ES-I3 (cell line): ENCODE results near the gene GJA9.

Experiments
- H3K36me3 ChIP-seq: 2 replicates; pipeline ENCODE4 v1.6.1; 2013; ENCODE audit warnings: mild to moderate bottlenecking, low read length, control low read depth, moderate library complexity; ENCODE audit not compliant: insufficient read depth
- H3K4me1 ChIP-seq: 2 replicates; pipeline ENCODE4 v1.6.1; 2013; ENCODE audit warnings: mild to moderate bottlenecking, control low read depth, low read length; ENCODE audit not compliant: insufficient read depth
- H3K9ac ChIP-seq: 2 replicates; pipeline ENCODE4 v1.6.1; 2013; ENCODE audit warnings: low read depth, mild to moderate bottlenecking, low read length, moderate library complexity
- H3K9me3 ChIP-seq: 2 replicates; pipeline ENCODE4 v1.6.1; 2013; ENCODE audit warnings: mild to moderate bottlenecking, low read length, moderate library complexity; ENCODE audit not compliant: control insufficient read depth, insufficient read depth

GJA9 gene

DNA sequence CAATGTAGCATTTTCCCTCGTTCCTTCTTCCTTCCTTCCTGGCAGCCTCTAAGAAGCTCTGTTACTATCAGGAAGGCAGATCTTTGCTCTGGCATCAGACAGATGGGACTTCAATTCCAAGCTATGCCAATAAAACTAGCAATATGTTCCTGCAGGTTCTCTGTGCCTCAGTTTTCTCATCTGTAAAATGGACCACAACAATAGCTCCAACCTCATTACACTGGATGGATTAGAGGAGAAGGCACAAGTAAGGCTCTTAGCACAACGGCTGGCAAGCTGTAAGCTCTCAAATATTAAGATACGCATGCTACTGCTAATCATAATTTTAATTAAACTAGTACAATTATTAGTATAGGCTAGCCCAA, 49.0 kb downstream of the GJA9 start:
- Histone ChIP-seq H3K9me3 (no peaks in the 10 kb centered on the region), H3K4me1 (peaks cover 12% of the 10 kb centered on the region; the same call in 1 of the 2 replicates), H3K9ac (no peak overlapping the region), H3K36me3 (no peaks in the 10 kb centered on the region)

DNA sequence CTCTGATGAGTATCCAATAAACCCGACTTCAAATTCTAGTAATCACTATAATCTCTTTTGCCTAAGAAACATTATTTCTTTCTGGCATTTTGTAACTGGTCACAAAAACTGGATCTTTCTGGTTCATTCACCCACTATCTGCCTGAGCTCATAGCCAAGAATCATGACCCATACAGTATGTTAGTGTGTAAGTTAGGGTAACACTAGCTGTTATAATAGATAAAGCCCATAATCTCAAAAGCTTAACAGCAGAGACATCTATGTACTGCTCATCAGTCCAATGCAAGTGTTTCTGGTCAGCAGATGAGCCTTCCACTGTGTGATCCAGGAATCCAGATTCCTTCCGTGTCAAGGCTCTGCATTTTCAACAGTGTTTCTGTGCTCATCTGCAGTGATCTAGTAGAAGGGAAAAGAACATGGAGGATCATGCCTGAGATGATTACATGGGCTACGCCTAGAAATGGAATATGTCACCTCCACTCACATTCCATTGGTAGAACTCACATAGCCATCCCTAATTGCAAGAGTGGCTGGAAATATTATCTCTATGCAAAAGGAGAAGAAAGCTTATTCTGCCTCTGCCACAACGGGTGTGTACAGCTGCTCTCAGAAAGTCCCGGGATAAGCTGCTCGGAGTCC, 49.5 kb downstream of the GJA9 start:
- no peaks in the 10 kb centered on the region for H3K9me3 ChIP-seq
- H3K4me1 ChIP-seq: peaks cover 7% of the 10 kb centered on the region; the same call in 1 of the 2 replicates
- no peaks in the 10 kb centered on the region for H3K36me3 ChIP-seq
- no peak overlapping the region for H3K9ac ChIP-seq

DNA sequence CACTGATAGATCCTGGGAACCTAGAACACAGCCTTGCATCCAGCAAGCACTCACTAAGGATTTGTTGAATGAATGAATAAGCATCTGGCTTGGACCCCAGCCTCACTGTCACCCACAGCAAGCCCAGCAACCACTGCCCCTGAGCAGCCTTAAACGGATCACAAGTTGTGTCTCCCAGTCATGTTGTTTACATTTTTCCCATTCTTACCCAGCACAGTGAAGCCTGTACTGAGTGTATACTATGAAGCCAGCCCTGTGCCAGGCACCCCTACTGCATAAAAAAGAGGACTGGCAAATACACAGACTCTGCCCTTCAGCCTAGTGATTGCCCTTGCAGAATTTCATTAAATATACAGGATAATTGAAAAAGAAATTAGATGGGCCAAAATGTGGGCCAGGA, 52.0 kb downstream of the GJA9 start:
- Histone ChIP-seq H3K9ac (no peak overlapping the region), H3K4me1 (no peaks in the 10 kb centered on the region), H3K36me3 (no peaks in the 10 kb centered on the region), H3K9me3 (no peaks in the 10 kb centered on the region)

DNA sequence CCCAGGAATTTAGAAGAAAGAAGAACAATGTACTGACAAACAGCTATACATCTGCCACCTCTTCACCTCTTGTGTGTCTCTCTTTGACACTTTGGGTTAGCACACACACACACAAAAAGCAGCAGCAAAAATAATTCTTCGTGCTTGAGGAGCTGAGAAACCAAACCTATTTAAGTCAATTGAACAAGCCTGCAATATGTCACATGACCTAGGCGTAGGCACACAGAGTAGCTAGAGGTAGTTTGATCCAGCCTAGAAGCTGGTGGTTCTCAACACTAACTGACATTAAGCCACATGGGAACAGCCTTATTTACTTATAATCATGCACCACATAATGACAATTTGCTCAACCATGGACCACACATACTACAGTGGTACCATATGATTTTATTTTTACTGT, 54.1 kb downstream of the GJA9 start:
- Histone ChIP-seq H3K4me1 (no peaks in the 10 kb centered on the region), H3K36me3 (no peaks in the 10 kb centered on the region), H3K9ac (no peak overlapping the region), H3K9me3 (no peaks in the 10 kb centered on the region)

DNA sequence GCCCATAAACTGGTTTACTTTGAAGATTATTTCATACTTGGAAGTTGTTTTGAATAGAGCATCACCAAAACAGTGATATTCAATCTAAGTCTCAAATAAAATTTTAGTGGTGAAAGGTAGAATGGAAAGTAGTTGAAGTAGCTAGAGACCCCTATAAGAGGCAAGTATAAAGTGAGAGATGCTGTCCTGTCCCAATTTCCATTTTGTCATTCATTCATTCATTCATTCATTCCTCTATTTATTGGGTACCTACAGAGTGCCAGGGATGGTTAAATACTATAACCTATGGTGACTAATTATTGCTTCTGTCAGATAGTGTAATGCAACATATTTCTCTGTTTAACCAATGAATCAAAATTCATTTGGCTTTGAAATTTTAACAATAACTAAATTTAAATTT, 54.5 kb downstream of the GJA9 start:
- Histone ChIP-seq H3K9me3 (no peaks in the 10 kb centered on the region), H3K9ac (no peak overlapping the region), H3K36me3 (no peaks in the 10 kb centered on the region), H3K4me1 (no peaks in the 10 kb centered on the region)

DNA sequence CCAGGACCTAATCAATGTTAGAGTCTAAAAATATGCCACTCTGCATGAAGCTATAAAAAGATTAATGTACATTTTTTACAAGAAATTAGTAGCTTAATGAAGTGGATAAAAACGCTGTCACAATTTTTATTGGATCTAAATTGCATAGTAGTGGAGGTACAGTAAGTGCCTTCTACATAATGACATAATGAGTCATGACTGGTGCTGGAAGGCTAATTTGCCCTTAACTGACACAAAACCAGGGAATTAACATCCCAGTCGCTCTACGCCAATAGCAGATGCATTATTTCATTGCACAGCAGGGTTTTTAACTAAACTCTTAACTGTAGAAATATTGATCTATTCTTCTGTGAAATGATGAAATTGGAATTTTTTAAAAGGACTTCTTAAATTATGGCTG, 55.1 kb downstream of the GJA9 start:
- Histone ChIP-seq H3K4me1 (no peaks in the 10 kb centered on the region), H3K9me3 (no peaks in the 10 kb centered on the region), H3K9ac (no peak overlapping the region), H3K36me3 (no peaks in the 10 kb centered on the region)
